ENCODE data around the gene RAPGEF4.

The RAPGEF4 gene

GRCh38 chr2:172893111-172893510 lies 157.5 kb downstream of the RAPGEF4 start:
- no peak overlapping the region for H3K9ac ChIP-seq (ENCODE audit: low read depth in 1 of 2, low read length in 2 of 2)
- H3K36me3 ChIP-seq (ENCODE audit: control insufficient read depth in 1 of 2, insufficient read depth in 2 of 2, low read length in 2 of 2): no peaks in the 10 kb centered on the region
- no peaks in the 10 kb centered on the region for H3K4me1 ChIP-seq (ENCODE audit: control insufficient read depth in 1 of 2, insufficient read depth in 2 of 2, low read length in 2 of 2)
- H3K9me3 ChIP-seq (ENCODE audit: control insufficient read depth in 1 of 2, low read length in 2 of 2): no peaks in the 10 kb centered on the region
- peaks cover 15 to 18% of the 10 kb centered on the region in 2 donors for H3K27me3 ChIP-seq (ENCODE audit: control insufficient read depth in 1 of 2, insufficient read depth in 2 of 2, low read length in 2 of 2)
- H3K4me3 ChIP-seq (ENCODE audit: low read depth in 1 of 2, low read length in 2 of 2): no peak overlapping the region
- no peak overlapping the region for H3K27ac ChIP-seq (ENCODE audit: low read depth, low read length)

DNA sequence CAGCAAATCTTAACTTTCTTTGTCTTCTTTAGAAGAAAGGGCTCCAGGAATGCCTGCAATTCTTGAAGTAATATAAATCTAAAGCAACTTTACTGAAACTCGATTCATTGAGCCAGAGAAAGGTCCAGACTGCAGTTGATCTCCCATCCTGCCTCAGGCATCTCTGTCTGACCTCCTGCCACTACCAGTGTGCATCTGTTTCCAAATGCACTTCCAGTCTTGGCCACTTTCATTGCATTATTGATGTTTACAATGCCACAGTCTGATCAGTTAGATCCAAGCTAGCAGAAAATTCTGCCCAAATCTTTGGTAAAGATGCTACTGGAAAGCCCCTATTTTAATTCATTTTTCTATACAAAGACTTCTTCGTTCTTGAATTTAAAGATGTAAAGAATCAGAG lies 158.0 kb downstream of the RAPGEF4 start:
- H3K27ac ChIP-seq (ENCODE audit: low read depth, low read length): no peak overlapping the region
- no peak overlapping the region for H3K4me3 ChIP-seq (ENCODE audit: low read depth in 1 of 2, low read length in 2 of 2)
- H3K9me3 ChIP-seq (ENCODE audit: control insufficient read depth in 1 of 2, low read length in 2 of 2): no peaks in the 10 kb centered on the region
- peaks cover 21 to 24% of the 10 kb centered on the region in 2 donors for H3K27me3 ChIP-seq (ENCODE audit: control insufficient read depth in 1 of 2, insufficient read depth in 2 of 2, low read length in 2 of 2)
- H3K9ac ChIP-seq (ENCODE audit: low read depth in 1 of 2, low read length in 2 of 2): no peak overlapping the region
- no peaks in the 10 kb centered on the region for H3K4me1 ChIP-seq (ENCODE audit: control insufficient read depth in 1 of 2, insufficient read depth in 2 of 2, low read length in 2 of 2)
- H3K36me3 ChIP-seq (ENCODE audit: control insufficient read depth in 1 of 2, insufficient read depth in 2 of 2, low read length in 2 of 2): no peaks in the 10 kb centered on the region

- Histone ChIP-seq H3K4me3 (ENCODE audit: low read depth in 1 of 2, low read length in 2 of 2) (no peak overlapping the region), H3K27me3 (ENCODE audit: control insufficient read depth in 1 of 2, insufficient read depth in 2 of 2, low read length in 2 of 2) (peaks cover 32% of the 10 kb centered on the region in 2 donors), H3K36me3 (ENCODE audit: control insufficient read depth in 1 of 2, insufficient read depth in 2 of 2, low read length in 2 of 2) (no peaks in the 10 kb centered on the region), H3K4me1 (ENCODE audit: control insufficient read depth in 1 of 2, insufficient read depth in 2 of 2, low read length in 2 of 2) (peaks cover 0 to 7% of the 10 kb centered on the region in 2 donors), H3K9me3 (ENCODE audit: control insufficient read depth in 1 of 2, low read length in 2 of 2) (no peaks in the 10 kb centered on the region), H3K9ac (ENCODE audit: low read depth in 1 of 2, low read length in 2 of 2) (no peak overlapping the region), H3K27ac (ENCODE audit: low read depth, low read length) (no peak overlapping the region)
Observed at GRCh38 chr2:172894689-172895387, 159.2 kb downstream of the RAPGEF4 start.

- no peak overlapping the region for H3K9ac ChIP-seq (ENCODE audit: low read depth in 1 of 2, low read length in 2 of 2)
- peaks cover 0 to 8% of the 10 kb centered on the region in 2 donors for H3K4me1 ChIP-seq (ENCODE audit: control insufficient read depth in 1 of 2, insufficient read depth in 2 of 2, low read length in 2 of 2)
- H3K27me3 ChIP-seq (ENCODE audit: control insufficient read depth in 1 of 2, insufficient read depth in 2 of 2, low read length in 2 of 2): peaks cover 34 to 36% of the 10 kb centered on the region in 2 donors
- no peak overlapping the region for H3K27ac ChIP-seq (ENCODE audit: low read depth, low read length)
- H3K4me3 ChIP-seq (ENCODE audit: low read depth in 1 of 2, low read length in 2 of 2): no peak overlapping the region
- H3K36me3 ChIP-seq (ENCODE audit: control insufficient read depth in 1 of 2, insufficient read depth in 2 of 2, low read length in 2 of 2): no peaks in the 10 kb centered on the region
- no peaks in the 10 kb centered on the region for H3K9me3 ChIP-seq (ENCODE audit: control insufficient read depth in 1 of 2, low read length in 2 of 2)
Observed at GRCh38 chr2:172896661-172897081, 161.0 kb downstream of the RAPGEF4 start.

GRCh38 chr2:172900871-172901270 lies 165.2 kb downstream of the RAPGEF4 start:
- peaks cover 32 to 36% of the 10 kb centered on the region in 2 donors for H3K27me3 ChIP-seq (ENCODE audit: control insufficient read depth in 1 of 2, insufficient read depth in 2 of 2, low read length in 2 of 2)
- peaks cover 0 to 8% of the 10 kb centered on the region in 2 donors for H3K4me1 ChIP-seq (ENCODE audit: control insufficient read depth in 1 of 2, insufficient read depth in 2 of 2, low read length in 2 of 2)
- no peak overlapping the region for H3K9ac ChIP-seq (ENCODE audit: low read depth in 1 of 2, low read length in 2 of 2)
- no peaks in the 10 kb centered on the region for H3K36me3 ChIP-seq (ENCODE audit: control insufficient read depth in 1 of 2, insufficient read depth in 2 of 2, low read length in 2 of 2)
- H3K27ac ChIP-seq (ENCODE audit: low read depth, low read length): no peak overlapping the region
- H3K4me3 ChIP-seq (ENCODE audit: low read depth in 1 of 2, low read length in 2 of 2): no peak overlapping the region
- H3K9me3 ChIP-seq (ENCODE audit: control insufficient read depth in 1 of 2, low read length in 2 of 2): no peaks in the 10 kb centered on the region

DNA sequence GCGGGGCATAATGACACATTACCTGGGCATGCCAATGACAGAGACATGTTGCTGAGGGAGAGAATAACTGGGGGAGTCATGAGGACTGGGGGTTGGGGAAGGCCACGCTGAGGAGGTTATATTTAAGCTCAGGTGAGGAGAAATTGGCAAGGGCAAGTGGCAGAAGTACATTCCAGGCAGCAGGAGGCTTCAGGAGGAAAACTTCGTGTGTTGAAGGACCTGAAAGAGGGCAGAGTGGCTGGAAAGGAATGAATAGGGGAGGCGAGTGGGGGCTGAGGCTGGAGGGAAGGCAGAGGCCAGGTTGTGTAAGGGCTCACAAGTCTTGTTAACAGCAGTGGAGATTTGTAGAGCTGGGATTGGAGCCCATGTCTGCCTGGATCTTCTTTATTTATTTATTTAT lies 166.3 kb downstream of the RAPGEF4 start:
- Histone ChIP-seq H3K9ac (ENCODE audit: low read depth in 1 of 2, low read length in 2 of 2) (no peak overlapping the region), H3K9me3 (ENCODE audit: control insufficient read depth in 1 of 2, low read length in 2 of 2) (no peaks in the 10 kb centered on the region), H3K27me3 (ENCODE audit: control insufficient read depth in 1 of 2, insufficient read depth in 2 of 2, low read length in 2 of 2) (peaks cover 31 to 41% of the 10 kb centered on the region in 2 donors), H3K27ac (ENCODE audit: low read depth, low read length) (no peak overlapping the region), H3K4me3 (ENCODE audit: low read depth in 1 of 2, low read length in 2 of 2) (no peak overlapping the region), H3K36me3 (ENCODE audit: control insufficient read depth in 1 of 2, insufficient read depth in 2 of 2, low read length in 2 of 2) (no peaks in the 10 kb centered on the region), H3K4me1 (ENCODE audit: control insufficient read depth in 1 of 2, insufficient read depth in 2 of 2, low read length in 2 of 2) (peaks cover 0 to 8% of the 10 kb centered on the region in 2 donors)

DNA sequence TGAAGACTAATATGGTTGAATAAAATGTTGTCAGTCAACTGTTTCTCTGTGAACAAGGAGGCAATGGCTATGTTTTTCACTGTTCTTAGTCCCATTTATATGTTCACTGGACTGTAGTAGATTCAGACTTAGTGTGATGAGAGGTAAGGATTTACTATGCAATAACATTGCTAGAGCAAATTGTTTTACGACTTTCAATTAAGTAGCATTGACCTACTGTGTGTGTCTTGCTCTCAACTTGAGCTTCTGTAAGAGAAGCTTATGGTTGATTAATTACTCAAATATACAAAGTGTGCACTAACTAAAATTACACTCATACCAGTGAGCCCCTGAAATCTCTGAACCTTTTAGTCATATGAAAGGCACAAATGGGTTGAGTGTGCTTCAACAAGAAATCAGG lies 168.6 kb downstream of the RAPGEF4 start:
- H3K4me3 ChIP-seq (ENCODE audit: low read depth in 1 of 2, low read length in 2 of 2): no peak overlapping the region
- H3K4me1 ChIP-seq (ENCODE audit: control insufficient read depth in 1 of 2, insufficient read depth in 2 of 2, low read length in 2 of 2): peaks cover 0 to 7% of the 10 kb centered on the region in 2 donors
- no peak overlapping the region for H3K27ac ChIP-seq (ENCODE audit: low read depth, low read length)
- peaks cover 20 to 34% of the 10 kb centered on the region in 2 donors for H3K27me3 ChIP-seq (ENCODE audit: control insufficient read depth in 1 of 2, insufficient read depth in 2 of 2, low read length in 2 of 2)
- no peaks in the 10 kb centered on the region for H3K9me3 ChIP-seq (ENCODE audit: control insufficient read depth in 1 of 2, low read length in 2 of 2)
- no peaks in the 10 kb centered on the region for H3K36me3 ChIP-seq (ENCODE audit: control insufficient read depth in 1 of 2, insufficient read depth in 2 of 2, low read length in 2 of 2)
- no peak overlapping the region for H3K9ac ChIP-seq (ENCODE audit: low read depth in 1 of 2, low read length in 2 of 2)

GRCh38 chr2:172905937-172906811 lies 170.5 kb downstream of the RAPGEF4 start:
- Histone ChIP-seq H3K36me3 (ENCODE audit: control insufficient read depth in 1 of 2, insufficient read depth in 2 of 2, low read length in 2 of 2) (no peaks in the 10 kb centered on the region), H3K4me1 (ENCODE audit: control insufficient read depth in 1 of 2, insufficient read depth in 2 of 2, low read length in 2 of 2) (no peaks in the 10 kb centered on the region), H3K27me3 (ENCODE audit: control insufficient read depth in 1 of 2, insufficient read depth in 2 of 2, low read length in 2 of 2) (peaks cover 13 to 24% of the 10 kb centered on the region in 2 donors), H3K4me3 (ENCODE audit: low read depth in 1 of 2, low read length in 2 of 2) (no peak overlapping the region), H3K9ac (ENCODE audit: low read depth in 1 of 2, low read length in 2 of 2) (no peak overlapping the region), H3K9me3 (ENCODE audit: control insufficient read depth in 1 of 2, low read length in 2 of 2) (no peaks in the 10 kb centered on the region), H3K27ac (ENCODE audit: low read depth, low read length) (no peak overlapping the region)

DNA sequence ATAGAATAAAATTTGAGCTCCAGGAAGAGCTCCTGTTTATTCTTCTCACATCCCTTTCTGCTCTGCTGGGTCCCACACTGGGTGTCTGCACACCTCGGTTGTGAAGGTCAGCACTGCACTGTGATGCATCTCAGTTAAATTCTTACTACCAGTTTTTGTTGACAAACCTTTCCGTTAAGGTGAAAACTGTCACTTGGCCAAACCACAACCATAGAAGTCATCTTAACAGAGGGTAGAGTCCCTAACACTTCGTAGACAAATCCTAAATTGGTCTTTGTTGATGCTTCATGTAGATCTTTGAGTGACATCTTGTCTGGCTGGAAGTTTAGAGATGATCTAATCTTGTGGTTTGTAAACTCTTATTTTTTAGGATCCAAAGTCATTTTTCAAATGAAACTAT lies 172.6 kb downstream of the RAPGEF4 start:
- Histone ChIP-seq H3K27ac (ENCODE audit: low read depth, low read length) (no peak overlapping the region), H3K4me3 (ENCODE audit: low read depth in 1 of 2, low read length in 2 of 2) (no peak overlapping the region), H3K36me3 (ENCODE audit: control insufficient read depth in 1 of 2, insufficient read depth in 2 of 2, low read length in 2 of 2) (no peaks in the 10 kb centered on the region), H3K9me3 (ENCODE audit: control insufficient read depth in 1 of 2, low read length in 2 of 2) (no peaks in the 10 kb centered on the region), H3K4me1 (ENCODE audit: control insufficient read depth in 1 of 2, insufficient read depth in 2 of 2, low read length in 2 of 2) (no peaks in the 10 kb centered on the region), H3K27me3 (ENCODE audit: control insufficient read depth in 1 of 2, insufficient read depth in 2 of 2, low read length in 2 of 2) (peaks cover 13 to 26% of the 10 kb centered on the region in 2 donors), H3K9ac (ENCODE audit: low read depth in 1 of 2, low read length in 2 of 2) (no peak overlapping the region)

DNA sequence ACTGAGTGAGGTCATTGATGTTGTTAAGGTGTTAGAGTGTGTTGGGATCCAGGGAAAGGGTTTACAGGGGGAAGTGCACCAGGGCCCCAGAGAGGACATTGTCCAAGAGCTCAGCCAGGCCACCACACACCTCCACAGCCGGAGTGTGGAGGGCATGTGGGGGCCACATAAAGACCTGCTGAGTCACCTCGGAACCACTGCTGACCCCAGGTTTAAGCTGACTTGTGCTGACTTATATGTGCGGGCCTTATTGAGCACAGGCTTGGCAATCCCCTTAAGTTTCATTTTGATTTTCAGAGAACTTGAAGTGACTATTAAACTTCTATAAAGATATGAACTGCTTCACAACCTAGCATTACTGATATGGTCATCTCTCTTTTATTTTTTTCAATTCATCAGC lies 173.8 kb downstream of the RAPGEF4 start:
- Histone ChIP-seq H3K27me3 (ENCODE audit: control insufficient read depth in 1 of 2, insufficient read depth in 2 of 2, low read length in 2 of 2) (peaks cover 6 to 23% of the 10 kb centered on the region in 2 donors), H3K9ac (ENCODE audit: low read depth in 1 of 2, low read length in 2 of 2) (no peak overlapping the region), H3K9me3 (ENCODE audit: control insufficient read depth in 1 of 2, low read length in 2 of 2) (no peaks in the 10 kb centered on the region), H3K27ac (ENCODE audit: low read depth, low read length) (no peak overlapping the region), H3K36me3 (ENCODE audit: control insufficient read depth in 1 of 2, insufficient read depth in 2 of 2, low read length in 2 of 2) (no peaks in the 10 kb centered on the region), H3K4me3 (ENCODE audit: low read depth in 1 of 2, low read length in 2 of 2) (no peak overlapping the region), H3K4me1 (ENCODE audit: control insufficient read depth in 1 of 2, insufficient read depth in 2 of 2, low read length in 2 of 2) (no peaks in the 10 kb centered on the region)

Measured in duodenal mucosa (tissue), 2 donors.